Uterus (tissue), 4 donors: Measurements from ENCODE around the gene TBC1D14. TPM values are rescaled to one million over a fixed set of nuclear protein-coding genes. Genes with fewer than 3 reads are reported as not detected.

Source experiments
- DNase-seq, 2 donors: peaks; one replicate each; pipeline ENCODE4 v3.0.0-alpha.2; 2019 to 2020
- H3K27ac ChIP-seq, 2 donors: fragments of 200-600 bp; sonication (generic); 1 replicate in 1 of 2; 2 replicates in 1 of 2; pipeline ENCODE4 v1.5.1; 2016 to 2018
- H3K27me3 ChIP-seq, 2 donors: fragments of 200-600 bp; sonication (generic); one replicate each; pipeline ENCODE4 v1.5.1; 2018 to 2019; ENCODE audit warnings: control low read depth in 1 of 2
- H3K36me3 ChIP-seq, 2 donors: fragments of 200-600 bp; sonication (generic); one replicate each; pipeline ENCODE4 v1.5.1; 2019; ENCODE audit warnings: control low read depth in 1 of 2
- H3K4me1 ChIP-seq, 2 donors: fragments of 200-600 bp; sonication (generic); one replicate each; pipeline ENCODE4 v1.5.1; 2018 to 2019; ENCODE audit warnings: control low read depth in 1 of 2
- H3K4me3 ChIP-seq, 2 donors: fragments of 200-600 bp; sonication (generic); 1 replicate in 1 of 2; 2 replicates in 1 of 2; pipeline ENCODE4 v1.5.1; 2018 to 2019; ENCODE audit warnings: mild to moderate bottlenecking in 1 of 2
- H3K9me3 ChIP-seq, 2 donors: fragments of 200-600 bp; sonication (generic); one replicate each; pipeline ENCODE4 v1.5.1; 2019; ENCODE audit warnings: control low read depth in 1 of 2
- POLR2A ChIP-seq, 2 donors: fragments of 450-650 bp; IDR thresholded peaks; one replicate each; pipeline ENCODE4 v1.6.1; 2016; ENCODE audit warnings: antibody characterized with exemption in 2 of 2, mild to moderate bottlenecking in 1 of 2, moderate library complexity in 1 of 2
- intact Hi-C: fragments of 100-400 bp; cut with DNase I; formaldehyde crosslinking; loops from one replicate; pipeline ENCODE4 v1.15.1; 2023; ENCODE audit warnings: low total_unique reads
- total RNA-seq, 4 donors: library from RNA; depleted of rRNA in 3 of 4; stranded (reverse); fragments of >200 nt in 3 of 4; gene quantifications; one replicate each; pipeline versions ENCODE4 v1.1.0 to v1.2.4, GENCODE V29; 2014 to 2023
- TF ChIP-seq, protein P1 (sequence below), 4 experiments: fragments of 200-600 bp in 2 of 4; fragments of 450-650 bp in 2 of 4; sonication (generic) in 2 of 4; IDR thresholded peaks; one replicate each; pipeline ENCODE4 v1.5.1; 2016 to 2019; ENCODE audit warnings: antibody characterized with exemption in 4 of 4, mild to moderate bottlenecking in 2 of 4, moderate library complexity in 1 of 4
- donor health status: DM: yes; HTN: yes; CAD: no.

TBC1D14 gene
- total RNA-seq, 4 donors from 2014 or later, result 16.9 to 61.2 (median 28.1) TPM

DNA sequence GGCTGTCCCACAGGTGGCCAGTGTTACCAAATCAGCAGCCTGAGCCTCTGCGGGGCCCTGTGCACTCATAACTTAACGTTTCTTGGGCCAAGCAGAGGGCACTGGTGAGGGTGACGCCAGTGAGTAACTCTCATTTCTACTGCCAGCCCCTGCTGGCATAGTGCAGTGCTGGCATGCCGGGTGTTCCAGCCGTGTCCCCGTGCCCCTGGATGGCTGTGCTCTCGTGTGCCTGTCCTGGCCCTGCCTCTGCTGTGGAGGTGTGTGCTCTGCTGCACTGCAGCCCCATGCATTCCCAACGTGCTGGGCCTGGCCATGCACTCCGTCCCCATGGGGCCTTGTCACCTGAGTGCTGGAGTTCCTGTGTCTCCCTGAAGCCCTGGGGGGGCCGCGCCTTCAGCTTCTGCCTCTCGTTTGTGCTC, 14.7 kb downstream of the TBC1D14 start:
- intact Hi-C loops, result no loop called here
- no peak for TF ChIP-seq POLR2A (IDR thresholded peaks at IDR 0.05)
- TF ChIP-seq, protein P1, sequence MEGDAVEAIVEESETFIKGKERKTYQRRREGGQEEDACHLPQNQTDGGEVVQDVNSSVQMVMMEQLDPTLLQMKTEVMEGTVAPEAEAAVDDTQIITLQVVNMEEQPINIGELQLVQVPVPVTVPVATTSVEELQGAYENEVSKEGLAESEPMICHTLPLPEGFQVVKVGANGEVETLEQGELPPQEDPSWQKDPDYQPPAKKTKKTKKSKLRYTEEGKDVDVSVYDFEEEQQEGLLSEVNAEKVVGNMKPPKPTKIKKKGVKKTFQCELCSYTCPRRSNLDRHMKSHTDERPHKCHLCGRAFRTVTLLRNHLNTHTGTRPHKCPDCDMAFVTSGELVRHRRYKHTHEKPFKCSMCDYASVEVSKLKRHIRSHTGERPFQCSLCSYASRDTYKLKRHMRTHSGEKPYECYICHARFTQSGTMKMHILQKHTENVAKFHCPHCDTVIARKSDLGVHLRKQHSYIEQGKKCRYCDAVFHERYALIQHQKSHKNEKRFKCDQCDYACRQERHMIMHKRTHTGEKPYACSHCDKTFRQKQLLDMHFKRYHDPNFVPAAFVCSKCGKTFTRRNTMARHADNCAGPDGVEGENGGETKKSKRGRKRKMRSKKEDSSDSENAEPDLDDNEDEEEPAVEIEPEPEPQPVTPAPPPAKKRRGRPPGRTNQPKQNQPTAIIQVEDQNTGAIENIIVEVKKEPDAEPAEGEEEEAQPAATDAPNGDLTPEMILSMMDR (IDR thresholded peaks at IDR 0.05), result no peak
- no peak overlapping the region for H3K27ac ChIP-seq

DNA sequence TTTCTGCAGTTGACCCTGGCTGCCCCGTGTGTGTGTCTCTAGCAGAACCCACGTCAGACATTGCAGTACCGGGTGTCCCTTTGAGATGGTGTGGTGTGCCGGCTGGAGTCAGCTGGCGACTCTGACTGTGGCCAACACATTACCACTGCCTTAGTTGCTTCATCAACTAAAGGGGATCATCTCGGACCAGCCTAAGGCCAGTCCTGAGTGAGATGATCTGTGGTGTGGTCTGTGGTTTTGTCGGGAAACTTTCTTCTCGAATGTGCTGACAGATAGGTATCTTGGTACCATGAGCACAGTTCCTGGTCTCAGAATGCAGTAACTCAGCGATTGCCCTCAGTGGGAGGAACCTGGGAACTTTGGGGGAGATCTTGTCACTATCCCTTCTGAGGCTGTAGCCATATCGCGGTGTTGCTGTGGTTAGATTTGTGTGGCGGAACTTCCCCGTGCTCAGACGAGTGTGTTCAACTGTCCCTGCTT, 15.8 kb downstream of the TBC1D14 start:
- no peak overlapping the region for H3K27ac ChIP-seq
- H3K4me1 ChIP-seq, result peaks cover 0 to 7% of the 10 kb centered on the region in 2 donors
- H3K4me3 ChIP-seq, result no peak overlapping the region
- no peaks in the 10 kb centered on the region for H3K36me3 ChIP-seq
- no peaks in the 10 kb centered on the region for H3K9me3 ChIP-seq
- TF ChIP-seq, protein P1 (IDR thresholded peaks at IDR 0.05), result no peak
- TF ChIP-seq POLR2A (IDR thresholded peaks at IDR 0.05), result no peak
- no peak for DNase-seq
- no peaks in the 10 kb centered on the region for H3K27me3 ChIP-seq
- intact Hi-C loops, result no loop called here

More for the DNA sequence above, 14.7 kb downstream of the TBC1D14 start:
- H3K27me3 ChIP-seq, result no peaks in the 10 kb centered on the region
- no peak for DNase-seq
- H3K9me3 ChIP-seq, result no peaks in the 10 kb centered on the region
- H3K4me3 ChIP-seq, result no peak overlapping the region
- no peaks in the 10 kb centered on the region for H3K36me3 ChIP-seq
- peaks cover 0 to 7% of the 10 kb centered on the region in 2 donors for H3K4me1 ChIP-seq

- H3K27me3 ChIP-seq, result no peaks in the 10 kb centered on the region
- TF ChIP-seq, protein P1 (IDR thresholded peaks at IDR 0.05), result no peak
- no peak for TF ChIP-seq POLR2A (IDR thresholded peaks at IDR 0.05)
- H3K9me3 ChIP-seq, result no peaks in the 10 kb centered on the region
- H3K4me1 ChIP-seq, result peaks cover 0 to 7% of the 10 kb centered on the region in 2 donors
- intact Hi-C loops, result no loop called here
- H3K27ac ChIP-seq, result no peak overlapping the region
- no peak overlapping the region for H3K4me3 ChIP-seq
- H3K36me3 ChIP-seq, result no peaks in the 10 kb centered on the region
- DNase-seq, result no peak
Observed at GRCh38 chr4:6926081-6926480, 16.5 kb downstream of the TBC1D14 start.

GRCh38 chr4:6926681-6927478, 17.3 kb downstream of the TBC1D14 start:
- no peak for DNase-seq
- peaks cover 0 to 7% of the 10 kb centered on the region in 2 donors for H3K4me1 ChIP-seq
- no peak overlapping the region for H3K27ac ChIP-seq
- intact Hi-C loops, result no loop called here
- no peak overlapping the region for H3K4me3 ChIP-seq
- no peaks in the 10 kb centered on the region for H3K36me3 ChIP-seq
- no peak for TF ChIP-seq POLR2A (IDR thresholded peaks at IDR 0.05)
- TF ChIP-seq, protein P1 (IDR thresholded peaks at IDR 0.05), result no peak
- no peaks in the 10 kb centered on the region for H3K9me3 ChIP-seq
- H3K27me3 ChIP-seq, result no peaks in the 10 kb centered on the region

DNA sequence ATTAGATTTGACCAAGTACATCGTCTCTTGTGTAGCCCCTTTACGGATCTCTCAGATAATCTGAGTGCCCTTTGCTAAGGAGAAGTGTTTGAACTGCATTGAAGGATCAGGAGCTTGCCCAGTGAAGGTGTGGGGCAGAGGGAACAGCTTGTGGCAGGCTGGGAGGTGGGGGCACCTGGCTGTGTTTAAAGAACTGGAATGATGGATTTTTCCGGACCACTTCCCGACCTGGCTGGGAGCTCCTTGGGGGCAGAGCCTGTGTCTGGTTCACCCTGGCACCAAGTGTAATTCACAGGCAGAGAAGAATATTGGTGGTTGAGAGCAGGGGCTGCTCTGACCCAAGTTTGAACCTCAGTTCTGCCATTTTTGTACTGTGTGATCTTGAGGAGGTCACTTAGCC, 18.5 kb downstream of the TBC1D14 start:
- Histone ChIP-seq H3K4me3 (no peak overlapping the region), H3K4me1 (peaks cover 0 to 7% of the 10 kb centered on the region in 2 donors), H3K9me3 (no peaks in the 10 kb centered on the region), H3K27me3 (no peaks in the 10 kb centered on the region), H3K36me3 (no peaks in the 10 kb centered on the region), H3K27ac (no peak overlapping the region)
- intact Hi-C loops, result no loop called here
- DNase-seq, result no peak
- TF ChIP-seq, protein P1 (IDR thresholded peaks at IDR 0.05), result no peak
- no peak for TF ChIP-seq POLR2A (IDR thresholded peaks at IDR 0.05)
